ENCODE measurements around the gene SMIM36. TPM values are rescaled to one million over a fixed set of nuclear protein-coding genes. Genes with fewer than 3 reads are reported as not detected.

The SMIM36 gene
- total and polyA plus RNA-seq, 7 experiments from 2014 or later = not detected

GRCh38 chr17:55440391-55440790, 70.9 kb downstream of the SMIM36 start:
- no peak for ATAC-seq

DNA sequence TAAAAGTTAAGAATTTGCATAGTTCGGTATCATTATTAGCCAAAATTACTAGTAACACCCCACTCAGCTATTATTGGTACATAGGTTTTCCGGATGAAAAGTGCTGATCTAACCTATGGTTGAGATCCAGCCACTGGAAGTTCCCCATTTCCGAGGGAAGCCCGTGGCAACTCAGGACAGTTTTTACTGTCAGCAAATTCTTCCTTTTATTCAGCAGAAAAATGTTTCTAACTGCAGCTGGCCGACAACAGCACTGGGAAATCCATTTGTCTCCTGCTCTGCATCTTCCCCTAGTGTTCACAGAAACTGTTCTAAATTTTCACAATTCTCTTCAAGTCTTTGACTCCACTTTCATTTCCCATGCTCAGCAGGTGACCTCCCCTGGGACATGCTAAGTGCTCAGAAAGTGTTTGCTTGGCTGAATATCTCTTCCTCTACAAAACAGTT, 74.1 kb downstream of the SMIM36 start:
- DNase-seq (no peak), ATAC-seq (no peak)
- POLR2A ChIA-PET = no interaction called here
- Histone ChIP-seq H3K27me3 (ENCODE audit: control insufficient read depth in 2 of 2, insufficient read depth in 2 of 2, low read length in 2 of 2) (no peaks in the 10 kb centered on the region), H3K9me3 (ENCODE audit: control insufficient read depth in 2 of 3, low read length in 3 of 3) (no peaks in the 10 kb centered on the region), H3K36me3 (ENCODE audit: control insufficient read depth in 2 of 3, insufficient read depth in 3 of 3, low read length in 3 of 3) (no peaks in the 10 kb centered on the region), H3K4me3 (ENCODE audit: low read length) (no peak overlapping the region), H3K4me1 (ENCODE audit: control insufficient read depth in 2 of 2, insufficient read depth in 2 of 2, low read length in 2 of 2) (peaks cover 0 to 3% of the 10 kb centered on the region in 2 donors), H3K27ac (ENCODE audit: low read depth, low read length) (no peak overlapping the region)
- Mint-ChIP-seq H3K27me3 (peaks cover 8 to 14% (median 11%) of the 10 kb centered on the region in 5 donors), H3K9me3 (peaks cover 0 to 5% (median 0%) of the 10 kb centered on the region in 11 donors), H3K4me3 (no peak overlapping the region), H3K27ac (no peak overlapping the region), H3K36me3 (no peaks in the 10 kb centered on the region), H3K4me1 (peaks cover 7 to 31% (median 8%) of the 10 kb centered on the region in 7 donors)
- intact Hi-C loops (cut with micrococcal nuclease) = no loop called here
- CTCF ChIA-PET = no interaction called here

More at GRCh38 chr17:55440391-55440790, 70.9 kb downstream of the SMIM36 start:
- no peaks in the 10 kb centered on the region for H3K36me3 Mint-ChIP-seq
- Histone ChIP-seq H3K36me3 (ENCODE audit: control insufficient read depth in 2 of 3, insufficient read depth in 3 of 3, low read length in 3 of 3) (no peaks in the 10 kb centered on the region), H3K27ac (ENCODE audit: low read depth, low read length) (no peak overlapping the region), H3K4me1 (ENCODE audit: control insufficient read depth in 2 of 2, insufficient read depth in 2 of 2, low read length in 2 of 2) (no peaks in the 10 kb centered on the region), H3K9me3 (ENCODE audit: control insufficient read depth in 2 of 3, low read length in 3 of 3) (no peaks in the 10 kb centered on the region), H3K27me3 (ENCODE audit: control insufficient read depth in 2 of 2, insufficient read depth in 2 of 2, low read length in 2 of 2) (no peaks in the 10 kb centered on the region), H3K4me3 (ENCODE audit: low read length) (no peak overlapping the region)
- H3K4me1 Mint-ChIP-seq = peaks cover 0 to 11% (median 0%) of the 10 kb centered on the region in 7 donors
- intact Hi-C loops (cut with micrococcal nuclease) = no loop called here
- POLR2A ChIA-PET = no interaction called here
- CTCF ChIA-PET = interaction anchor here (0.7 kb wide), 1 partner anchor 89 kb away, joined by 3 read pairs; no protein-coding TSS in a partner anchor
- H3K27me3 Mint-ChIP-seq = peaks cover 8 to 14% (median 10%) of the 10 kb centered on the region in 5 donors
- no peak for DNase-seq
- no peak overlapping the region for H3K27ac Mint-ChIP-seq
- no peak overlapping the region for H3K4me3 Mint-ChIP-seq
- peaks cover 0 to 2% (median 0%) of the 10 kb centered on the region in 11 donors for H3K9me3 Mint-ChIP-seq

- Histone ChIP-seq H3K4me3 (ENCODE audit: low read length) (no peak overlapping the region), H3K27me3 (ENCODE audit: control insufficient read depth in 2 of 2, insufficient read depth in 2 of 2, low read length in 2 of 2) (no peaks in the 10 kb centered on the region), H3K27ac (ENCODE audit: low read depth, low read length) (no peak overlapping the region), H3K4me1 (ENCODE audit: control insufficient read depth in 2 of 2, insufficient read depth in 2 of 2, low read length in 2 of 2) (peaks cover 0 to 3% of the 10 kb centered on the region in 2 donors), H3K9me3 (ENCODE audit: control insufficient read depth in 2 of 3, low read length in 3 of 3) (no peaks in the 10 kb centered on the region), H3K36me3 (ENCODE audit: control insufficient read depth in 2 of 3, insufficient read depth in 3 of 3, low read length in 3 of 3) (no peaks in the 10 kb centered on the region)
- Mint-ChIP-seq H3K27me3 (peaks cover 8 to 12% (median 11%) of the 10 kb centered on the region in 5 donors), H3K36me3 (no peaks in the 10 kb centered on the region), H3K27ac (no peak overlapping the region), H3K9me3 (peaks cover 0 to 5% (median 0%) of the 10 kb centered on the region in 11 donors), H3K4me1 (peaks cover 9 to 34% (median 11%) of the 10 kb centered on the region in 7 donors), H3K4me3 (no peak overlapping the region)
- ChIA-PET CTCF (no interaction called here), POLR2A (no interaction called here)
- DNase-seq (no peak), ATAC-seq (no peak)
- intact Hi-C loops (cut with micrococcal nuclease) = no loop called here
These were observed 74.8 kb downstream of the SMIM36 start for GRCh38 chr17:55436224-55437158.

GRCh38 chr17:55435408-55435807, 75.8 kb downstream of the SMIM36 start:
- ATAC-seq = no peak
- no peak overlapping the region for H3K4me3 ChIP-seq (ENCODE audit: low read length)
- Mint-ChIP-seq H3K27me3 (peaks cover 8 to 12% (median 10%) of the 10 kb centered on the region in 5 donors), H3K4me1 (peaks cover 9 to 34% (median 12%) of the 10 kb centered on the region in 7 donors), H3K27ac (no peak overlapping the region), H3K9me3 (peaks cover 0 to 5% (median 0%) of the 10 kb centered on the region in 11 donors), H3K4me3 (no peak overlapping the region), H3K36me3 (no peaks in the 10 kb centered on the region)
- no peaks in the 10 kb centered on the region for H3K9me3 ChIP-seq (ENCODE audit: control insufficient read depth in 2 of 3, low read length in 3 of 3)
- POLR2A ChIA-PET = no interaction called here
- no peak for DNase-seq
- H3K27me3 ChIP-seq (ENCODE audit: control insufficient read depth in 2 of 2, insufficient read depth in 2 of 2, low read length in 2 of 2) = no peaks in the 10 kb centered on the region
- no peaks in the 10 kb centered on the region for H3K36me3 ChIP-seq (ENCODE audit: control insufficient read depth in 2 of 3, insufficient read depth in 3 of 3, low read length in 3 of 3)
- intact Hi-C loops (cut with micrococcal nuclease) = no loop called here
- H3K27ac ChIP-seq (ENCODE audit: low read depth, low read length) = no peak overlapping the region
- CTCF ChIA-PET = no interaction called here
- H3K4me1 ChIP-seq (ENCODE audit: control insufficient read depth in 2 of 2, insufficient read depth in 2 of 2, low read length in 2 of 2) = peaks cover 0 to 3% of the 10 kb centered on the region in 2 donors

- no peak overlapping the region for H3K4me3 ChIP-seq (ENCODE audit: low read length)
- Mint-ChIP-seq H3K36me3 (no peaks in the 10 kb centered on the region), H3K9me3 (peaks cover 0 to 5% (median 0%) of the 10 kb centered on the region in 11 donors), H3K4me1 (peaks cover 9 to 34% (median 12%) of the 10 kb centered on the region in 7 donors), H3K27me3 (peaks cover 5 to 12% (median 10%) of the 10 kb centered on the region in 5 donors), H3K4me3 (no peak overlapping the region), H3K27ac (no peak overlapping the region)
- ATAC-seq (no peak), DNase-seq (no peak)
- intact Hi-C loops (cut with micrococcal nuclease) = no loop called here
- H3K27me3 ChIP-seq (ENCODE audit: control insufficient read depth in 2 of 2, insufficient read depth in 2 of 2, low read length in 2 of 2) = no peaks in the 10 kb centered on the region
- ChIA-PET POLR2A (no interaction called here), CTCF (no interaction called here)
- H3K36me3 ChIP-seq (ENCODE audit: control insufficient read depth in 2 of 3, insufficient read depth in 3 of 3, low read length in 3 of 3) = no peaks in the 10 kb centered on the region
- H3K4me1 ChIP-seq (ENCODE audit: control insufficient read depth in 2 of 2, insufficient read depth in 2 of 2, low read length in 2 of 2) = peaks cover 0 to 3% of the 10 kb centered on the region in 2 donors
- H3K9me3 ChIP-seq (ENCODE audit: control insufficient read depth in 2 of 3, low read length in 3 of 3) = no peaks in the 10 kb centered on the region
- H3K27ac ChIP-seq (ENCODE audit: low read depth, low read length) = no peak overlapping the region
These were observed 76.5 kb downstream of the SMIM36 start for GRCh38 chr17:55434721-55435120.

DNA sequence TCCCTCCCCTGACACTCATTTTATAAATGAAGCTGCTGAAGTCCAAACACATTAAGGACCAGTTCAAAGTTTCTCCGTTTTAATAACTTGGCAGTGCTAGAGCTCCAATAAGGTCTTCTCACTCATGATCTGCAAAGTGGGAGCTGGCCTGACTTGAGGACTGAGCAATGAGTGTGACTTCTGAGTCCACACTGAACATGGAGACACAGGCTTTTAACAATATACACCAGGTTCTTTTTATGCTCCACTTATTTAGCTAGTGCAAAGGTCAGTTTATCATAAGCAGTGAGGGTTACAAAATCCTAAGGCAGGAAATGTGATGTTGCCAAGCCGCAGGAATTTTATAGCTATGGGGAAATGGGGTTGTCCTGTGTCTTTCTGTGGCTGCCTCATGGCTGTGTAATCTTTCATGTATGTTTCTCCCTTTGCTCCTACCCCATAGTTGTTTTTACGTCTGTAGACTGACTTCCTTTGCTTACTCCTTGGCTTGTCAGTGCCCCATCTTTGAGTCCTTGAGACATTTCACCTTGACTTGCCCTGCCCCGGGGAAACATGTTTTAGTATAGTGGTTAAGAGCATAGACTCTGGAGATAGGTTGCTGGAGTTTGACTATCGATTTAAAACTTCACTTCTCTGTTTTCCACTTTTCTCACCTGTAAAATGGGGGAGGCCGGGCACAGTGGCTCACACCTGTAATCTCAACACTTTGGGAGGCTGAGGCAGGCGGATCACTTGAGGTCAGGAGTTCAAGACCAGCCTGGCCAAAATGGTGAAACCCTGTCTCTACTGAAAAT, 77.4 kb downstream of the SMIM36 start:
- H3K9me3 ChIP-seq (ENCODE audit: control insufficient read depth in 2 of 3, low read length in 3 of 3) = no peaks in the 10 kb centered on the region
- Mint-ChIP-seq H3K4me3 (no peak overlapping the region), H3K36me3 (no peaks in the 10 kb centered on the region), H3K9me3 (peaks cover 0 to 5% (median 0%) of the 10 kb centered on the region in 11 donors), H3K27ac (no peak overlapping the region), H3K4me1 (peaks cover 9 to 34% (median 12%) of the 10 kb centered on the region in 7 donors), H3K27me3 (peaks cover 3 to 12% (median 10%) of the 10 kb centered on the region in 5 donors)
- ChIA-PET CTCF (no interaction called here), POLR2A (interaction anchor here (1.1 kb wide), 1 partner anchor 16 kb away, joined by 3 read pairs; no protein-coding TSS in a partner anchor)
- H3K36me3 ChIP-seq (ENCODE audit: control insufficient read depth in 2 of 3, insufficient read depth in 3 of 3, low read length in 3 of 3) = no peaks in the 10 kb centered on the region
- H3K27me3 ChIP-seq (ENCODE audit: control insufficient read depth in 2 of 2, insufficient read depth in 2 of 2, low read length in 2 of 2) = no peaks in the 10 kb centered on the region
- H3K4me1 ChIP-seq (ENCODE audit: control insufficient read depth in 2 of 2, insufficient read depth in 2 of 2, low read length in 2 of 2) = peaks cover 0 to 3% of the 10 kb centered on the region in 2 donors
- intact Hi-C loops (cut with micrococcal nuclease) = no loop called here
- no peak overlapping the region for H3K4me3 ChIP-seq (ENCODE audit: low read length)
- ATAC-seq (no peak), DNase-seq (no peak)
- H3K27ac ChIP-seq (ENCODE audit: low read depth, low read length) = no peak overlapping the region
